ENCODE data around the gene ZBTB45. TPM values are rescaled to one million over a fixed set of nuclear protein-coding genes. Genes with fewer than 3 reads are reported as not detected.

ZBTB45 gene
- polyA plus RNA-seq, 1 donor from 2014 or later: 6.8 TPM

DNA sequence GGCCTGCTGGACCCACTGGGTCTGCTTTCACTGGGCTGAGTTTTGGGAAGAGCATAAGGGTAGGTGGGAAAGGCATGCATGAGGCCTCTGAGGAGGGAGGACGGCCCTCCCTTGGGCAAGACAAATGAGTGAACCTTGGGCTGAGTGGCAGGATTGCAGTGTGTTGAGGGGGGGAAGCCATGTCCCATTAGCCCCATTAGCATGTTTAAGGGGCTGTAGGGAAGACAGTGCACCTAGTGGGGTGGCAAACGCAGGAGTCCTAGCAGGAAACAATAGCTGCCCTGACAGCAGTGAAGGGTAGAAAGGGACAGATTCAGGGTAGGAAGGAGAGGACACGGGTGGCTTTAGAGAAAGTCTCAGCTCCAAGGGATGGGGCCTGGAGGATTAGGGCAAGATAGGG is 3.1 kb upstream of the ZBTB45 start:
- Histone ChIP-seq H3K4me3 (ENCODE audit: low read length) (no peak overlapping the region), H3K79me2 (replicated peaks; ENCODE audit: insufficient read depth, low read length) (peaks cover 8% of the 10 kb centered on the region), H3K9me2 (ENCODE audit: insufficient read depth, low read length) (no peaks in the 10 kb centered on the region), H3K9me3 (ENCODE audit: low read length) (no peaks in the 10 kb centered on the region), H3K27ac (ENCODE audit: low read length) (no peak overlapping the region), H4K20me1 (ENCODE audit: insufficient read depth) (no peaks in the 10 kb centered on the region), H3K9ac (ENCODE audit: low read length) (no peak overlapping the region), H2AFZ (ENCODE audit: low read depth, low read length) (no peak overlapping the region), H3K4me2 (ENCODE audit: low read length) (no peak overlapping the region), H3K36me3 (ENCODE audit: insufficient read depth, low read length) (no peaks in the 10 kb centered on the region), H3F3A (ENCODE audit: insufficient read depth, low read length, poor library complexity, severe bottlenecking) (peaks cover 7% of the 10 kb centered on the region), H3K27me3 (ENCODE audit: insufficient read depth, low read depth, low read length) (no peaks in the 10 kb centered on the region)
- TF ChIP-seq SMC3 (conservative IDR thresholded peaks at IDR 0.05; ENCODE audit: poor library complexity) (no peak), RAD21 (conservative IDR thresholded peaks at IDR 0.05) (no peak), EP300 (conservative IDR thresholded peaks at IDR 0.05; ENCODE audit: poor library complexity, severe bottlenecking) (no peak), MXI1 (conservative IDR thresholded peaks at IDR 0.05; ENCODE audit: poor library complexity, severe bottlenecking) (no peak), POLR2AphosphoS5 (IDR thresholded peaks at IDR 0.05) (no peak), TAF1 (IDR thresholded peaks at IDR 0.05; ENCODE audit: low read depth) (no peak), EZH2 (IDR thresholded peaks at IDR 0.05; ENCODE audit: borderline replicate concordance, insufficient read depth, low read length, poor library complexity, severe bottlenecking) (no peak)
- TF ChIP-seq, protein P1, sequence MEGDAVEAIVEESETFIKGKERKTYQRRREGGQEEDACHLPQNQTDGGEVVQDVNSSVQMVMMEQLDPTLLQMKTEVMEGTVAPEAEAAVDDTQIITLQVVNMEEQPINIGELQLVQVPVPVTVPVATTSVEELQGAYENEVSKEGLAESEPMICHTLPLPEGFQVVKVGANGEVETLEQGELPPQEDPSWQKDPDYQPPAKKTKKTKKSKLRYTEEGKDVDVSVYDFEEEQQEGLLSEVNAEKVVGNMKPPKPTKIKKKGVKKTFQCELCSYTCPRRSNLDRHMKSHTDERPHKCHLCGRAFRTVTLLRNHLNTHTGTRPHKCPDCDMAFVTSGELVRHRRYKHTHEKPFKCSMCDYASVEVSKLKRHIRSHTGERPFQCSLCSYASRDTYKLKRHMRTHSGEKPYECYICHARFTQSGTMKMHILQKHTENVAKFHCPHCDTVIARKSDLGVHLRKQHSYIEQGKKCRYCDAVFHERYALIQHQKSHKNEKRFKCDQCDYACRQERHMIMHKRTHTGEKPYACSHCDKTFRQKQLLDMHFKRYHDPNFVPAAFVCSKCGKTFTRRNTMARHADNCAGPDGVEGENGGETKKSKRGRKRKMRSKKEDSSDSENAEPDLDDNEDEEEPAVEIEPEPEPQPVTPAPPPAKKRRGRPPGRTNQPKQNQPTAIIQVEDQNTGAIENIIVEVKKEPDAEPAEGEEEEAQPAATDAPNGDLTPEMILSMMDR (IDR thresholded peaks at IDR 0.05; ENCODE audit: poor library complexity, severe bottlenecking): no peak
- TF ChIP-seq, protein P2, sequence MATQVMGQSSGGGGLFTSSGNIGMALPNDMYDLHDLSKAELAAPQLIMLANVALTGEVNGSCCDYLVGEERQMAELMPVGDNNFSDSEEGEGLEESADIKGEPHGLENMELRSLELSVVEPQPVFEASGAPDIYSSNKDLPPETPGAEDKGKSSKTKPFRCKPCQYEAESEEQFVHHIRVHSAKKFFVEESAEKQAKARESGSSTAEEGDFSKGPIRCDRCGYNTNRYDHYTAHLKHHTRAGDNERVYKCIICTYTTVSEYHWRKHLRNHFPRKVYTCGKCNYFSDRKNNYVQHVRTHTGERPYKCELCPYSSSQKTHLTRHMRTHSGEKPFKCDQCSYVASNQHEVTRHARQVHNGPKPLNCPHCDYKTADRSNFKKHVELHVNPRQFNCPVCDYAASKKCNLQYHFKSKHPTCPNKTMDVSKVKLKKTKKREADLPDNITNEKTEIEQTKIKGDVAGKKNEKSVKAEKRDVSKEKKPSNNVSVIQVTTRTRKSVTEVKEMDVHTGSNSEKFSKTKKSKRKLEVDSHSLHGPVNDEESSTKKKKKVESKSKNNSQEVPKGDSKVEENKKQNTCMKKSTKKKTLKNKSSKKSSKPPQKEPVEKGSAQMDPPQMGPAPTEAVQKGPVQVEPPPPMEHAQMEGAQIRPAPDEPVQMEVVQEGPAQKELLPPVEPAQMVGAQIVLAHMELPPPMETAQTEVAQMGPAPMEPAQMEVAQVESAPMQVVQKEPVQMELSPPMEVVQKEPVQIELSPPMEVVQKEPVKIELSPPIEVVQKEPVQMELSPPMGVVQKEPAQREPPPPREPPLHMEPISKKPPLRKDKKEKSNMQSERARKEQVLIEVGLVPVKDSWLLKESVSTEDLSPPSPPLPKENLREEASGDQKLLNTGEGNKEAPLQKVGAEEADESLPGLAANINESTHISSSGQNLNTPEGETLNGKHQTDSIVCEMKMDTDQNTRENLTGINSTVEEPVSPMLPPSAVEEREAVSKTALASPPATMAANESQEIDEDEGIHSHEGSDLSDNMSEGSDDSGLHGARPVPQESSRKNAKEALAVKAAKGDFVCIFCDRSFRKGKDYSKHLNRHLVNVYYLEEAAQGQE (IDR thresholded peaks at IDR 0.05; ENCODE audit: borderline replicate concordance): no peak

DNA sequence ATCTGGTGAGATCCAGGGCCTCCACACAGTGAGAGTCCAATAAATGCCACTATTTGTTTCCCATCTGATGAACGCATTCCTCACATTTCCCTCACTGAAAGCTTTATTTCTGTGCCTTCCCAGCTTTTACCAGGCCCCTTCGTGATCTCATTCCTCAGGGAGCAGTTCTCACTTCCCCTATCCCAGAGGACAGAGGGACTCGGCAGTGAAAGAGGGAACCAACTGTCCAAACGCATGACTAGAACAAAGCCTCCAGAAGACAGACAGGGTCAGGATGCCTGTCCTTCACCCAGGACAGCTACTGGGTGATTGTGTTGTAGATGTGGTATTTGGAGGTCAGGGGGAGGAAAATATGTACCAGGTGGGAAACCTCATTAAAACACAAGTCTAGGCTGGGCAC is 2.0 kb upstream of the ZBTB45 start:
- Histone ChIP-seq H3F3A (ENCODE audit: insufficient read depth, low read length, poor library complexity, severe bottlenecking) (peaks cover 7% of the 10 kb centered on the region), H3K27me3 (ENCODE audit: insufficient read depth, low read depth, low read length) (no peaks in the 10 kb centered on the region), H3K9me3 (ENCODE audit: low read length) (no peaks in the 10 kb centered on the region), H3K36me3 (ENCODE audit: insufficient read depth, low read length) (no peaks in the 10 kb centered on the region), H3K9ac (ENCODE audit: low read length) (no peak overlapping the region), H3K4me3 (ENCODE audit: low read length) (no peak overlapping the region), H3K79me2 (replicated peaks; ENCODE audit: insufficient read depth, low read length) (peaks cover 13% of the 10 kb centered on the region), H3K4me2 (ENCODE audit: low read length) (no peak overlapping the region), H3K27ac (ENCODE audit: low read length) (no peak overlapping the region), H4K20me1 (ENCODE audit: insufficient read depth) (no peaks in the 10 kb centered on the region), H3K9me2 (ENCODE audit: insufficient read depth, low read length) (no peaks in the 10 kb centered on the region), H2AFZ (ENCODE audit: low read depth, low read length) (no peak overlapping the region)
- TF ChIP-seq MXI1 (conservative IDR thresholded peaks at IDR 0.05; ENCODE audit: poor library complexity, severe bottlenecking) (no peak), TAF1 (IDR thresholded peaks at IDR 0.05; ENCODE audit: low read depth) (no peak), SMC3 (conservative IDR thresholded peaks at IDR 0.05; ENCODE audit: poor library complexity) (no peak), RAD21 (conservative IDR thresholded peaks at IDR 0.05) (no peak), POLR2AphosphoS5 (IDR thresholded peaks at IDR 0.05) (no peak), EZH2 (IDR thresholded peaks at IDR 0.05; ENCODE audit: borderline replicate concordance, insufficient read depth, low read length, poor library complexity, severe bottlenecking) (no peak), EP300 (conservative IDR thresholded peaks at IDR 0.05; ENCODE audit: poor library complexity, severe bottlenecking) (no peak)
- TF ChIP-seq, protein P2 (IDR thresholded peaks at IDR 0.05; ENCODE audit: borderline replicate concordance): no peak
- TF ChIP-seq, protein P1 (IDR thresholded peaks at IDR 0.05; ENCODE audit: poor library complexity, severe bottlenecking): no peak

Measured in neural cell (in vitro differentiated cells).